Measurements from ENCODE around the gene HES7.
"Not testable (repeated sequence)": the region's sequence is repeated elsewhere in the genome, so short reads cannot be mapped to it uniquely, and the experiment has no call there.

The HES7 gene

DNA sequence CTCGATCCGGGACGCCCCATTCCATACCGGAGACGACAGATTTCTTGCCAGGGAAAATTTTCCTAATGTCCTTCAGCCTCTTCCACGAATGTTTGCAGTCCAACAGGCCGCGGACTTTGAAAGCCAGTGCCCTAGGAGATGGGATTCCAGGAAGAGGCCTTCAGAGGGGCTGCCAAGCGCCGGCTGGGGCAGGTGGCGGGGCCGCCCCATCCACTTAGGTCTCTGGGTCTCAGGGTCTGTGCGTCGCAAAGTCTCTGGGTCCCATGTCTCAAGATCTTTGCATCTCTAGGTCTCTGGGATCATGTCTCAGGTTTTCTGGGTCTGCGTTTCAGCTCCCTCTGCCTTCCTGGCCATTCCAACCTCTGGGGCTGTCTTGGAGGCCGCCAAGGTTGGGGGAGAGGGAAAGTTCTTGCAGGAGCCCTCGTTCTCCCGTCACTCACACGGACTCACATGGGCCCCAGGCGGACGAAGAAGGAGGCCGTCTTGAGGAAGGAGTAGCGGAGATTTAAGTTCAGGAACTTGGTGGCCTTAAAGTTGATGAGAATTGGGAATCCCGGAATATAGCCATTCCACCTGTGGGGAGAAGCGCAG, 43.6 kb downstream of the HES7 start:
- H3K9ac ChIP-seq (ENCODE audit: low read length) = peak overlapping the region; percentile 38
- no peaks in the 10 kb centered on the region for H3K4me1 ChIP-seq (ENCODE audit: control insufficient read depth, low read depth, low read length)
- no peak overlapping the region for H3K18ac ChIP-seq (ENCODE audit: low read length)
- peak overlapping the region; percentile 34 for H3K56ac ChIP-seq (ENCODE audit: low read length)
- no peaks in the 10 kb centered on the region for H3K79me1 ChIP-seq (ENCODE audit: low read length)
- no peak overlapping the region for H3K4me3 ChIP-seq (ENCODE audit: low read length)
- H2BK120ac ChIP-seq (ENCODE audit: low read depth, low read length) = no peak overlapping the region
- H3K36me3 ChIP-seq (ENCODE audit: control insufficient read depth, insufficient read depth, low read length) = no peaks in the 10 kb centered on the region
- H4K5ac ChIP-seq (ENCODE audit: low read length) = no peak overlapping the region
- no peak overlapping the region for H2AK5ac ChIP-seq (ENCODE audit: low read length)
- no peak overlapping the region for H2BK5ac ChIP-seq (ENCODE audit: low read length)
- H3K27me3 ChIP-seq (ENCODE audit: insufficient read depth, low read length, poor library complexity) = peaks cover 11% of the 10 kb centered on the region
- no peak overlapping the region for H3K4ac ChIP-seq (ENCODE audit: low read depth, low read length)
- peak overlapping the region; percentile 15 for H3K23ac ChIP-seq (ENCODE audit: low read length)
- no peak overlapping the region for H3K27ac ChIP-seq (ENCODE audit: low read depth, low read length)
- H2BK15ac ChIP-seq (replicated peaks; ENCODE audit: low read depth) = no peak overlapping the region
- no peak overlapping the region for H4K8ac ChIP-seq (ENCODE audit: low read depth, low read length)
- H3K79me2 ChIP-seq (ENCODE audit: control insufficient read depth, insufficient read depth, low read length) = no peaks in the 10 kb centered on the region
- no CpG with 5 or more reads among the region's 25 CpGs for WGBS (ENCODE audit: extremely low coverage, insufficient coverage, low lambda C conversion rate)
- H3K4me2 ChIP-seq (ENCODE audit: low read length) = peak overlapping the region; percentile 48
- DNase-seq = no peak

- H3K79me1 ChIP-seq (ENCODE audit: low read length) = no peaks in the 10 kb centered on the region
- H2BK15ac ChIP-seq (replicated peaks; ENCODE audit: low read depth) = no peak overlapping the region
- no peak overlapping the region for H3K4ac ChIP-seq (ENCODE audit: low read depth, low read length)
- no peak overlapping the region for H3K18ac ChIP-seq (ENCODE audit: low read length)
- H3K23ac ChIP-seq (ENCODE audit: low read length) = no peak overlapping the region
- H3K4me2 ChIP-seq (ENCODE audit: low read length) = peak overlapping the region; percentile 82
- DNase-seq = peak; percentile 82
- no peak overlapping the region for H4K8ac ChIP-seq (ENCODE audit: low read depth, low read length)
- WGBS (ENCODE audit: extremely low coverage, insufficient coverage, low lambda C conversion rate) = no CpG with 5 or more reads among the region's 87 CpGs
- no peak overlapping the region for H2AK5ac ChIP-seq (ENCODE audit: low read length)
- H2BK120ac ChIP-seq (ENCODE audit: low read depth, low read length) = no peak overlapping the region
- H2BK5ac ChIP-seq (ENCODE audit: low read length) = no peak overlapping the region
- peak overlapping the region; percentile 87 for H3K56ac ChIP-seq (ENCODE audit: low read length)
- H3K27ac ChIP-seq (ENCODE audit: low read depth, low read length) = no peak overlapping the region
- H3K9ac ChIP-seq (ENCODE audit: low read length) = peak overlapping the region; percentile 60
- H4K5ac ChIP-seq (ENCODE audit: low read length) = no peak overlapping the region
- peaks cover 17% of the 10 kb centered on the region for H3K27me3 ChIP-seq (ENCODE audit: insufficient read depth, low read length, poor library complexity)
- H3K79me2 ChIP-seq (ENCODE audit: control insufficient read depth, insufficient read depth, low read length) = no peaks in the 10 kb centered on the region
- H3K4me3 ChIP-seq (ENCODE audit: low read length) = no peak overlapping the region
- H3K36me3 ChIP-seq (ENCODE audit: control insufficient read depth, insufficient read depth, low read length) = no peaks in the 10 kb centered on the region
- no peaks in the 10 kb centered on the region for H3K4me1 ChIP-seq (ENCODE audit: control insufficient read depth, low read depth, low read length)
Measured at GRCh38 chr17:8079291-8080207, 44.4 kb downstream of the HES7 start.

- H3K4me3 ChIP-seq (ENCODE audit: low read length) = not testable (repeated sequence)
Measured at GRCh38 chr17:8077939-8078338, 46.0 kb downstream of the HES7 start.

GRCh38 chr17:8076502-8077266, 47.2 kb downstream of the HES7 start:
- WGBS (ENCODE audit: extremely low coverage, insufficient coverage, low lambda C conversion rate) = no CpG with 5 or more reads among the region's 13 CpGs
- Histone ChIP-seq H3K36me3 (ENCODE audit: control insufficient read depth, insufficient read depth, low read length) (no peaks in the 10 kb centered on the region), H4K5ac (ENCODE audit: low read length) (no peak overlapping the region), H3K4me2 (ENCODE audit: low read length) (no peak overlapping the region), H3K56ac (ENCODE audit: low read length) (no peak overlapping the region), H3K23ac (ENCODE audit: low read length) (no peak overlapping the region), H2BK5ac (ENCODE audit: low read length) (no peak overlapping the region), H3K9ac (ENCODE audit: low read length) (no peak overlapping the region), H2BK120ac (ENCODE audit: low read depth, low read length) (no peak overlapping the region), H3K79me1 (ENCODE audit: low read length) (no peaks in the 10 kb centered on the region), H2BK15ac (replicated peaks; ENCODE audit: low read depth) (no peak overlapping the region), H3K79me2 (ENCODE audit: control insufficient read depth, insufficient read depth, low read length) (no peaks in the 10 kb centered on the region), H2AK5ac (ENCODE audit: low read length) (no peak overlapping the region), H3K27ac (ENCODE audit: low read depth, low read length) (no peak overlapping the region), H3K4me3 (ENCODE audit: low read length) (no peak overlapping the region), H3K4ac (ENCODE audit: low read depth, low read length) (no peak overlapping the region), H4K8ac (ENCODE audit: low read depth, low read length) (no peak overlapping the region), H3K4me1 (ENCODE audit: control insufficient read depth, low read depth, low read length) (peaks cover 3% of the 10 kb centered on the region), H3K27me3 (ENCODE audit: insufficient read depth, low read length, poor library complexity) (peaks cover 40% of the 10 kb centered on the region), H3K18ac (ENCODE audit: low read length) (no peak overlapping the region)
- no peak for DNase-seq

More at GRCh38 chr17:8077939-8078338, 46.0 kb downstream of the HES7 start:
- not testable (repeated sequence) for H3K36me3 ChIP-seq (ENCODE audit: control insufficient read depth, insufficient read depth, low read length); H2BK5ac ChIP-seq (ENCODE audit: low read length); H3K18ac ChIP-seq (ENCODE audit: low read length); DNase-seq; H3K79me2 ChIP-seq (ENCODE audit: control insufficient read depth, insufficient read depth, low read length); H3K27ac ChIP-seq (ENCODE audit: low read depth, low read length); H3K4me1 ChIP-seq (ENCODE audit: control insufficient read depth, low read depth, low read length); H3K56ac ChIP-seq (ENCODE audit: low read length); H3K4ac ChIP-seq (ENCODE audit: low read depth, low read length); H3K9ac ChIP-seq (ENCODE audit: low read length); H4K8ac ChIP-seq (ENCODE audit: low read depth, low read length); H3K4me2 ChIP-seq (ENCODE audit: low read length); H2BK120ac ChIP-seq (ENCODE audit: low read depth, low read length); H3K79me1 ChIP-seq (ENCODE audit: low read length); H3K23ac ChIP-seq (ENCODE audit: low read length); H2AK5ac ChIP-seq (ENCODE audit: low read length); H2BK15ac ChIP-seq (replicated peaks; ENCODE audit: low read depth); H4K5ac ChIP-seq (ENCODE audit: low read length)
- H3K27me3 ChIP-seq (ENCODE audit: insufficient read depth, low read length, poor library complexity) = peaks cover 27% of the 10 kb centered on the region
- WGBS (ENCODE audit: extremely low coverage, insufficient coverage, low lambda C conversion rate) = no CpG with 5 or more reads among the region's 5 CpGs

- Histone ChIP-seq H2BK15ac (replicated peaks; ENCODE audit: low read depth) (no peak overlapping the region), H3K27ac (ENCODE audit: low read depth, low read length) (no peak overlapping the region), H3K4me2 (ENCODE audit: low read length) (no peak overlapping the region), H3K27me3 (ENCODE audit: insufficient read depth, low read length, poor library complexity) (peaks cover 43% of the 10 kb centered on the region), H4K8ac (ENCODE audit: low read depth, low read length) (no peak overlapping the region), H2BK120ac (ENCODE audit: low read depth, low read length) (no peak overlapping the region), H3K4ac (ENCODE audit: low read depth, low read length) (no peak overlapping the region), H3K4me3 (ENCODE audit: low read length) (no peak overlapping the region), H3K36me3 (ENCODE audit: control insufficient read depth, insufficient read depth, low read length) (no peaks in the 10 kb centered on the region), H2AK5ac (ENCODE audit: low read length) (no peak overlapping the region), H2BK5ac (ENCODE audit: low read length) (no peak overlapping the region), H3K79me2 (ENCODE audit: control insufficient read depth, insufficient read depth, low read length) (no peaks in the 10 kb centered on the region), H3K79me1 (ENCODE audit: low read length) (no peaks in the 10 kb centered on the region), H3K23ac (ENCODE audit: low read length) (no peak overlapping the region), H3K56ac (ENCODE audit: low read length) (no peak overlapping the region), H3K4me1 (ENCODE audit: control insufficient read depth, low read depth, low read length) (peaks cover 3% of the 10 kb centered on the region), H3K9ac (ENCODE audit: low read length) (no peak overlapping the region), H4K5ac (ENCODE audit: low read length) (no peak overlapping the region), H3K18ac (ENCODE audit: low read length) (no peak overlapping the region)
- no peak for DNase-seq
- WGBS (ENCODE audit: extremely low coverage, insufficient coverage, low lambda C conversion rate) = no CpG with 5 or more reads among the region's 14 CpGs
Measured at GRCh38 chr17:8075574-8076342, 48.1 kb downstream of the HES7 start.

Measured in mesendoderm (in vitro differentiated cells).